Fibroblast of upper back skin (primary cell): ENCODE results near the gene OR4E2.
"Not testable (repeated sequence)": the region's sequence is repeated elsewhere in the genome, so short reads cannot be mapped to it uniquely, and the experiment has no call there.

ENCODE experiments used
- DNase-seq: peaks from one replicate; pipeline ENCODE4 v3.0.0-alpha.2; 2013

Gene OR4E2

GRCh38 chr14:21653331-21653885 is at the start of gene OR4E2:
OR4E2 (plus strand) TSS chr14:21653835; CDS start chr14:21665083, 11,248 bp downstream.
- DNase-seq, result no peak

DNA sequence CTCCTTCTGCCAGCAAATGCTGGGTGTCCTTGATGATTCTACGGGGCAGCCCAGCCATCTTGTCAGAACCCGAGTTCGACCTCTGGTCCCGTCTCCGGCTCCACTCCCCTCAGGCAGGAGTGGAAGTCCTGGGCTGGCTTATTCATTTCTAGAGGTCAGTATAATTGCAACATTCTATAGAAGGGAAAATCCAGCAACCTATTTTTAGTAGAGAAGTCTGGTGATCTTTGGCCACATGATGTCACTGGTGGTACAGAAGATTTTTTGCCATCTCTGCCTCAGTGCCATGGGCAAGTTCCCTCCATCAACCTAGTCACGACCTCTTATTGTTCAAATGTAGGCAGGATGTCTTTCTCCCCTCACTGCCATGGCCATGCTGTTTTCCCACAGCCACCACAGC is 41.3 kb upstream of the OR4E2 start:
- no peak for DNase-seq

GRCh38 chr14:21614240-21614639 is 39.4 kb upstream of the OR4E2 start:
- DNase-seq, result no peak

DNA sequence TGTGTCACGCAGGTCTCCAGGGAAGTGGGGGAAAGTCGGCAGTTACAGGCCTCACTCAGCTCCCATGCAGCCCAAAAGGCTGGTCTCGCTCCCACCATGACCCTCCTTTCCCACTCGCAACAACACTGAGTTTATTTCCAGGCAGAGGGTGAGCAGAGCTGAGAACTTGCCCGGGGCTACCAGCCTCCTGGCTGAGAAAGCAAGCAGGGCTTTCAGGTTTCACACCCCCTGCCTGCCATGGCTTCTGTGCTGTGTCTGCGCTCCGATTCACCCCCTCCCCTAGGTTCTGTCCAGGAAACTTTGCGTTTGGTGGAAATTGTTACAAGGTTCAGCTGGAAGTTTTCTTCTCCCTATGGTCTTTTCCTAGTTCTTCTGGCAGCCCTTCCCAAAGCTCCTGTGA is 36.0 kb upstream of the OR4E2 start:
- no peak for DNase-seq

DNA sequence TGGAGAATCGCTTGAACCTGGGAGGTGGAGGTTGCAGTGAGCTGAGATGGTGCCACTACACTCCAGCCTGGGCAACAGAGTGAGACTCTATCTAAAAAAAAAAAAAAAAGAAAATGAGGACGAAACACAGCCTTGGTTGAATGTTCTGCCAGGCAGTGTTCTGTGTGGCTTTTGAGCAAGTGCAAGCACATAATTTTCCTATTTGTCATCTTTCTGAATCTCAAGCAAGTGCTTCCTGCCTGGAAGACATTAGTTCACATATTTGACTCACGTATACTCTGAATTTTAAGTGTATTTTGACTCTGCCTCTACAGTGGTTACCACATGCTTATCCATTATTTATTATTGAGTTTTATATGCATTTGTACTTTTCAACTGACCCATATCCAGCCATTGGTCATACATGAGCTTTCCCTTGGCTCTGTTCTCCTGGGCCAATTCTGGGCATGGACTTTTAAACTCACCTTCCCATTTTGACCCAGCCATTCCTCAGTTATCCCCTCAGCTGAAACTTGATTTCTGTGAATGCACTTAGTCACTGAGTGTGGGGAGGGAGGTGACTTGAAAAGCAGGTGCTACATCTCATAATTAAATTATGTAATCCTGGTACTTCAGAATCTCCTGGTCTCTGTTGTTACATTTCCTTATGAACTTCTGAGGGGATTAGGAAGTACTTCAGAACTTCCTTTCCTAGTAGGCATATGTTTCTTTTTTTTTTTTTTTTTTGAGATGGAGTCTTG is 27.0 kb upstream of the OR4E2 start:
- DNase-seq, result no peak

GRCh38 chr14:21630503-21630902 is 23.1 kb upstream of the OR4E2 start:
- not testable (repeated sequence) for DNase-seq

DNA sequence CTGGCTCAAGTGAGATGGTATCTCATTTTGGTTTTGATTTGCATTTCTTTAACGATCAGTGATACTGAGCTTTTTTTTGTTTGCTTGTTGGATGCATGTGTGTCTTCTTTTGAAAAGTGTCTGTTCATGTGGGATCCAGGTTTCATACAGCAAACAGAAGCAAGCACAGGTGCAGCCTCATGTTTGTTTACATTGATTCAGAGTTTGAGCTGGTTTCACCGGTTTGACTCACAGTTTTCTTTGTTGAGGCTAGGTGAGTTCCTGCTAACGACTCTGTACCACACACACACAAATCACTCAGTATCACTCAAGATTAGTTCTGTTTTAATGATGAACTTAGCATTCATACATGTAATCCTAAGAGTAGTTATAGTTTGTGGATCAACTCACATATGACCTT is 22.6 kb upstream of the OR4E2 start:
- no peak for DNase-seq

DNA sequence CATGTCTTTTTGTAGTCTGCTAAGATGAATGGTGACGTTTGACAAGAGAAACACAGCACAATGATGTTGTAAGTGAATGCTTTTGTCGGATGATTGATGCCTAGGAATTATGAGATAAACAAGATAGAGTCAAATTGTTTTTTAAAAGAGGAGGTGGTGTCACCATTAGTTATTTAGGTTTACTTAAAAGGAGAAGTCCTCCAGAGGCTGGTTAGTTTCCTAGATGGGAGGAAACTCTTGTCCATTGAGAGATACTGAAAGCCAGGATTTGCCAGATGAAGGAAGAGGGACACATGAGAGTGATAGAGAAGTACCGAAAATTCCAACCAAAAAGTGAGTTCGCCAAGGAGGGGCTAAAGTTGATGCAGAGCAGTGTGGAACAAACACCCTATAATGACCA is 18.8 kb upstream of the OR4E2 start, which contains the start of gene OR10G2:
Gene OR10G2 (minus strand): TSS at position 101 of the 400 bp plus-strand sequence. CDS start 98 bp downstream, at position 3.
- no peak for DNase-seq

- no peak for DNase-seq
Observed at GRCh38 chr14:21642683-21643082, 11.0 kb upstream of the OR4E2 start.

DNA sequence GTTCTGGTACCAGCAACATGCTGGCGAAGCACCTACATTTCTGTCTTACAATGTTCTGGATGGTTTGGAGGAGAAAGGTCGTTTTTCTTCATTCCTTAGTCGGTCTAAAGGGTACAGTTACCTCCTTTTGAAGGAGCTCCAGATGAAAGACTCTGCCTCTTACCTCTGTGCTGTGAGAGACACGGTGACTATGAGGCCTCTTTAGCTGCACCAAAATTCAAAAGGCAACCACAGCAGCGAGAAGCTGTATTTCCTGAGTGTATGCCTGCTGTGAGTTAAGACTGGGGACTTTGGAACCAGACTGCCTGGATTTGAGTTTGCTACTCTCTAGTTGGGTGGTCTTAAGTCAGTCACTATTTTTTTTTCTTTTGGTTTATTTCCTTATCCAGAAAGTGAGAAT is 10.2 kb upstream of the OR4E2 start:
- no peak for DNase-seq

- DNase-seq, result no peak
Observed at GRCh38 chr14:21647380-21647779, 6.3 kb upstream of the OR4E2 start.

- DNase-seq, result no peak
Observed at GRCh38 chr14:21652209-21652808, 1.3 kb upstream of the OR4E2 start.

GRCh38 chr14:21654215-21654614 is 580 bp downstream of the OR4E2 start:
- DNase-seq, result no peak

DNA sequence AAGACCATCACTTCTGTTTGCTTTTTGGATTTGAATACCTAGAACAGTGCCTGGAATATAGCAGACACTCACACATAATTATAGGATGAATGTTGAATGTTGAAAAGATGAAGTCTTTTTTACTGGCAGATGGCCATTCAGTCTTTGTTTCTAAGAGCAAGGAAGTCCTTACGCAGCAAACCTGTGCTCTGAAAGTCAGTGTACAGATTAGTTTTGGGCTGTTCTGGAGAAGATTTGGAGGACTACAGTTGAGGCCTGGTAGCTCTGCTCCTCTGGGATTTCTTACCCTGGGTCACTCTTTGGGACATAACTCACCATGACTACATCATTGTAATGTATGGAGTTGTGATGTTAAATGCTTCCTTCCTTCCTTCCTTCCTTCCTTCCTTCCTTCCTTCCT is 3.3 kb downstream of the OR4E2 start:
- DNase-seq, result no peak

DNA sequence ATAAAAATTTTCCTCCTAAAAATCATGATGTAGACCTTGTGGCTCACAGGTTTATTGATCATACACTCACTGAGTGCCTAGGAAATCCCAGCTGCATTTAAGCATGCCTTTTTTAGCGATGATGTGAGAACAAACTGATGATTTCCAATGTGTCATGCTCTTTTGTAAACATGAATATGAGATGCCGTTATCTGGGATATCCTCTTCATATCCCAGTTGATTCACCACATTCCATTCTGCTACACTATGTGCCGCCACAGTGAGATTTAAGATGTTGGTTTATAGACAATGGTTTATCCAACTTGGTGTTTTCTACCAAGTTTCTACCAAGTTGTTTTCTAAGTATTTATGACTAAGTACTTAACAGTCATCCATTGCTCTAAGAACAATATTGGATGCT is 14.7 kb downstream of the OR4E2 start:
- peak; percentile 9 for DNase-seq

DNA sequence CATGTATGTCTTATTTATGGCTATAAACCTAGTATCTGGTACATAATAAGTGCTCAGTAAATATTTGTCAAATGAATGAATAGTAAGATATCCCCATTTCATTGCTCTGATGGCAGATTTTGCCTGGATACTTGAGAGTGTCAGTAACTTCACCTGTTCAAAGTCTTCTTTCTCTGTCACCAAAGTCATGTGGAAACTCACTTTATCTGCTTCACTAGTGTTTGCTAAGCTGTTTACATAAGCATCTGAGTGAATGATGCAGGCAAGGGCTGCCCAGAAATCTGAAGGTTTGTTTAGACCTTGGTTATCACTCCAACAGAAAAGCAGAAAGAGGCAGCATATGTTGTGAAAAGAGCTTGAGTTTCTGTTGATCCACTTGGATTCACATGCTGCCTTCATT is 15.6 kb downstream of the OR4E2 start:
- DNase-seq, result no peak

DNA sequence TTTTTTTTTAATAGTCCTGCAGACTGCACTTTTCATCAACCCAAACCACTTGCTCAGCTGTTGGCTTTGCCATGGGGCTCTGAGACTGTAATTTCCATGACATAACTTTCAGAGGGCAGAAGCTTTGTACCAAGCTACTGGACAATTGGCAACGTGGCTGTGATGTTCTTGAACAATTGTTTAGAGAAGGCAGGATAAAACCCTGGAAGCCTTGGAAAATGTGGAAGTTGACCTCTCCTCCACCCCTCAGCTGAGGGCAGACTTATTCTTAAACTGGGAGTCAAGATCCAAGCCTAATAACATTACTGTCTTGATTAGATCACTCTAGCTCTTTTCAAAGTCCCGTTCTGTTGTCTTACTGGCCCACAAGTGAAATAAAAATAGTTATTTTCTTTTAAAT is 17.7 kb downstream of the OR4E2 start:
- DNase-seq, result no peak

- DNase-seq, result no peak
Observed at GRCh38 chr14:21672116-21672515, 18.5 kb downstream of the OR4E2 start.

DNA sequence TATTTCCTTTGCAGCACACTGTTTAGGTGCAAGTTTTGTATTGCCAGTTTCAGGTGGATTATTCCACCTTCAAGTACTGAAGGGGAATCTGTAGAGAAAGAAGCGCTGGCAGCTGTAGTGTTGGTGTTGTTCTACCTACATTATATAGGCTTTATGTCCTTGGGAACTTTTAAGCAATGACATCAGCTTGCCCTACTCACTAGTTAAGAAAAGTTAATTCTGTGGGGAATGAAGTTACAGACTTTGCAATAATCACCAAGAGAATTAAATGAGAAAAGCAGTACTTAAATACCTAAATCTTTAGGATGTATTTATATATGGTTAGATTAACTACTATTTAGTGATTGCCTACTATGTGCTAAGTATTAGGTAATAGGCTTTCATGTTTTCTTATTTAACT is 20.1 kb downstream of the OR4E2 start, which contains the start of gene OR4E1:
Gene OR4E1 (minus strand): TSS at position 101 of the 400 bp plus-strand sequence. CDS start 2,883 bp downstream, outside the sequence.
- DNase-seq, result no peak

GRCh38 chr14:21675566-21675965 is 21.9 kb downstream of the OR4E2 start:
- no peak for DNase-seq

DNA sequence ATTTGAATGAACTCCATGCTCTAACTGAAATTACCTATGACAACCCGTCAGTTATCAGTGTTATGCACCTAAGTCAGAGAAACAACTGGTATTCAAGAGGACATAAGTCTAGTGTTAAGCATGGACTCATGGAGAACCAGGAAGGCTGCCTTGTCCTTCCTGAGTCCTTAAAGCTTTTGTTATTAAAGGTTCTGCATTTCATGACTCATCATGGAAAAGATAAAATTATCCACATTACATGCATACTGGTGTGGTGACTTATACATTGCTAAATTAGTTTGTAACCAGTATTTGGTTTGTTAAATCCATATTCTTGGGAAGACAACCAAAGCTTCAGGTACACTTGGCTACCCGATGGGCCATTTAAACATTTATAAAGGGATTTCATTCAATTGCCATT is 26.4 kb downstream of the OR4E2 start:
- DNase-seq, result peak; percentile 20

GRCh38 chr14:21686468-21686867 is 32.8 kb downstream of the OR4E2 start:
- no peak for DNase-seq

DNA sequence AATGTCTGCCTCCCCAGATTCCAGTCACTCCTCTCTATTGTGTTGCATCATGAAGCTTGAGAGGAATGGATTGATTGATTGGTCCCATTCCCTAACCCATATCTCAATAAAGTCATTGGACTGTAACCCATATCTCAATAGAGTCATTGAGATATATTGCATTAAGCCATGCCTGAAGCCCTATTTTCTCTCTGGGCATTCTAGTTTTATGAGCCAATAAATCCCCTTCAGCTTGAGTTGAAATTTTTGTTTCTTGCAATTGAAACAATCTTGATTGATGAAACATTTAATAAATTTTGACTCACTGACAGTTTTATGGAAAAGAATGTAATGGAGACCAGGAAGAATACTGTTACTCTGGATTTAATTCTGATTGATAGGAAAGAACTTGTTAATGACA is 40.8 kb downstream of the OR4E2 start:
- no peak for DNase-seq

GRCh38 chr14:21697662-21698061 is 44.0 kb downstream of the OR4E2 start:
- not testable (repeated sequence) for DNase-seq
